HepG2 (cell line): ENCODE data around the gene IQGAP2. TPM values are rescaled to one million over a fixed set of nuclear protein-coding genes. Genes with fewer than 3 reads are reported as not detected.

ENCODE experiments used
- GATAD1 ChIP-seq: IDR thresholded peaks from 2 replicates; pipeline ENCODE4 v1.6.1; 2016; ENCODE audit warnings: missing genetic modification reagents, missing compliant biosample characterization
- HDAC2 ChIP-seq: sonication (generic); formaldehyde crosslinking; IDR thresholded peaks from 2 replicates; pipeline ENCODE4 v1.4.0; 2020; ENCODE audit warnings: missing genetic modification reagents
- HNF1B ChIP-seq: sonication (generic); formaldehyde crosslinking; IDR thresholded peaks from 2 replicates; pipeline ENCODE4 v1.5.1; 2020; ENCODE audit warnings: mild to moderate bottlenecking, moderate library complexity, missing genetic modification reagents
- KLF11 ChIP-seq: IDR thresholded peaks from 2 replicates; pipeline ENCODE4 v1.6.1; 2016; ENCODE audit warnings: missing compliant biosample characterization
- TFDP2 ChIP-seq: sonication (generic); formaldehyde crosslinking; IDR thresholded peaks from 2 replicates; pipeline ENCODE4 v1.4.0; 2020; ENCODE audit warnings: missing genetic modification reagents
- YY1 ChIP-seq: IDR thresholded peaks from 2 replicates; pipeline ENCODE4 v1.6.1; 2011; ENCODE audit warnings: low read length, low read depth, moderate library complexity, mild to moderate bottlenecking; ENCODE audit not compliant: insufficient read depth, insufficient replicate concordance
- ZBTB26 ChIP-seq: IDR thresholded peaks from 2 replicates; pipeline ENCODE4 v1.6.1; 2016; ENCODE audit warnings: missing compliant biosample characterization, missing genetic modification reagents, borderline replicate concordance
- ZNF138 ChIP-seq: sonication (generic); formaldehyde crosslinking; IDR thresholded peaks from 2 replicates; pipeline ENCODE4 v1.5.0; 2020; ENCODE audit warnings: mild to moderate bottlenecking, low read depth, missing genetic modification reagents
- ZNF687 ChIP-seq: sonication (generic); formaldehyde crosslinking; IDR thresholded peaks from 2 replicates; pipeline ENCODE4 v1.5.1; 2020; ENCODE audit warnings: mild to moderate bottlenecking, missing genetic modification reagents, moderate library complexity
- polyA plus RNA-seq, 8 experiments: library from polyadenylated mRNA; depleted of rRNA in 3 of 8; stranded (reverse) in 7 of 8; unstranded in 1 of 8; fragments of >200 nt; fragmentation: Illumina TruSeq in 4 of 8; extraction: Trizol in 4 of 8; gene quantifications; 2 replicates each; pipeline versions ENCODE4 v1.2.1 to v1.2.3, GENCODE V29; 2011 to 2016; ENCODE audit warnings: low read depth in 4 of 8, missing spikeins in 1 of 8, mixed read lengths in 1 of 8; ENCODE audit not compliant: insufficient read depth in 1 of 8
- total RNA-seq, 5 experiments: library from RNA; depleted of rRNA; stranded (reverse); fragments of >200 nt; fragmentation: Illumina TruSeq; extraction: Trizol; gene quantifications; 2 replicates each; pipeline ENCODE4 v1.2.3, GENCODE V29; 2016; ENCODE audit warnings: low read depth in 1 of 5

Gene IQGAP2
- total and polyA plus RNA-seq, 2 of the 13 experiments (the other 11 are each of a cell fraction or from before 2014, with no cell fraction given), result 35.2 to 83.3 TPM

- no peak for TF ChIP-seq TFDP2
- TF ChIP-seq KLF11, result no peak
- peak; percentile 40; the same call in 1 of the 2 replicates for TF ChIP-seq HNF1B (CRISPR knock-in tag)
- no peak for TF ChIP-seq YY1
- peak; percentile 52 for TF ChIP-seq ZNF687 (CRISPR knock-in tag)
- no peak for TF ChIP-seq ZBTB26
- 0 out of 2 replicates have a peak, but pooled peaks have one; percentile 3 for TF ChIP-seq ZNF138 (CRISPR knock-in tag)
- no peak for TF ChIP-seq HDAC2 (CRISPR knock-in tag)
- 0 out of 2 replicates have a peak, but pooled peaks have one; percentile 4 for TF ChIP-seq GATAD1 (CRISPR knock-in tag)
Measured at GRCh38 chr5:76716456-76717157, 313.5 kb downstream of the IQGAP2 start (continued).
